Kidney (tissue), 14 donors: Measurements from ENCODE around the gene ZGLP1. TPM values are rescaled to one million over a fixed set of nuclear protein-coding genes. Genes with fewer than 3 reads are reported as not detected.

ENCODE experiments used
- DNase-seq, 5 donors: peaks; one replicate each; pipeline ENCODE4 v3.0.0-alpha.2; 2013 to 2020
- FAIRE-seq: peaks from 2 replicates; lab custom pipeline; 2012; peaks lifted over from hg19 to GRCh38; lab: Jason Lieb, UNC
- H3K27ac ChIP-seq, 2 donors: one replicate each; pipeline ENCODE4 v1.7.0; 2013; ENCODE audit warnings: low read depth in 2 of 2, low read length in 2 of 2, inconsistent platforms in 1 of 2
- H3K27me3 ChIP-seq: one replicate; pipeline ENCODE4 v1.7.1; 2013; ENCODE audit warnings: low read length, inconsistent platforms; ENCODE audit not compliant: control insufficient read depth, insufficient read depth
- H3K36me3 ChIP-seq, 3 donors: one replicate each; pipeline versions ENCODE4 v1.7.0 to v1.7.1; 2013; ENCODE audit warnings: low read length in 3 of 3, control low read depth in 1 of 3, inconsistent platforms in 1 of 3; ENCODE audit not compliant: insufficient read depth in 3 of 3, control insufficient read depth in 2 of 3
- H3K4me1 ChIP-seq, 3 donors: one replicate each; pipeline versions ENCODE4 v1.7.0 to v1.7.1; 2013; ENCODE audit warnings: low read length in 3 of 3, inconsistent platforms in 1 of 3, low read depth in 1 of 3; ENCODE audit not compliant: control insufficient read depth in 2 of 3, insufficient read depth in 2 of 3
- H3K4me3 ChIP-seq, 3 donors: one replicate each; pipeline versions ENCODE4 v1.7.0 to v1.8.1; 2013; ENCODE audit warnings: low read length in 3 of 3, control low read depth in 1 of 3, inconsistent platforms in 1 of 3
- H3K9ac ChIP-seq, 3 donors: one replicate each; pipeline versions ENCODE4 v1.7.0 to v1.7.1; 2013; ENCODE audit warnings: low read length in 3 of 3, control low read depth in 1 of 3, inconsistent platforms in 1 of 3
- H3K9me3 ChIP-seq, 3 donors: one replicate each; pipeline versions ENCODE4 v1.7.0 to v1.7.1; 2013; ENCODE audit warnings: low read length in 3 of 3, control low read depth in 1 of 3, inconsistent platforms in 1 of 3; ENCODE audit not compliant: control insufficient read depth in 2 of 3, insufficient read depth in 1 of 3
- intact Hi-C: fragments of 100-400 bp; cut with DNase I; formaldehyde crosslinking; loops from one replicate; pipeline ENCODE4 v1.11.1; 2022
- polyA plus RNA-seq: library from polyadenylated mRNA; stranded (reverse); fragments of 350-450 nt; fragmentation: Illumina TruSeq; extraction: RNeasy Lipid Tissue Mini Kit (QIAGEN cat#74804); gene quantifications from one replicate; pipeline ENCODE4 v1.2.3, GENCODE V29; 2014; ENCODE audit warnings: low read depth, low replicate concordance; ENCODE audit not compliant: insufficient read depth
- total RNA-seq: library from RNA; stranded (reverse); fragmentation: NEBNext Ultra II Directional; extraction: Animal tissue kit (Norgen Biotek cat#: 25700); gene quantifications from one replicate; pipeline ENCODE4 v1.2.1, GENCODE V29; 2021
- TF ChIP-seq, protein P1 (sequence below): IDR thresholded peaks from 3 replicates; pipeline ENCODE4 v1.5.1; 2012; ENCODE audit warnings: mild to moderate bottlenecking, moderate library complexity, borderline replicate concordance; ENCODE audit not compliant: insufficient read depth; ENCODE audit errors: extremely low read depth
- donor health status: control.
- donor health status: control.
- donor health status: control.
- donor health status: control.
- donor health status: control.
- donor health status: DM: yes; HTN: yes; CAD: no.
- donor health status: Normal renal cell carcinoma (clear cell type).

Gene ZGLP1
- total and polyA plus RNA-seq, 2 donors from 2014 or later = 4.6 to 5.5 TPM

DNA sequence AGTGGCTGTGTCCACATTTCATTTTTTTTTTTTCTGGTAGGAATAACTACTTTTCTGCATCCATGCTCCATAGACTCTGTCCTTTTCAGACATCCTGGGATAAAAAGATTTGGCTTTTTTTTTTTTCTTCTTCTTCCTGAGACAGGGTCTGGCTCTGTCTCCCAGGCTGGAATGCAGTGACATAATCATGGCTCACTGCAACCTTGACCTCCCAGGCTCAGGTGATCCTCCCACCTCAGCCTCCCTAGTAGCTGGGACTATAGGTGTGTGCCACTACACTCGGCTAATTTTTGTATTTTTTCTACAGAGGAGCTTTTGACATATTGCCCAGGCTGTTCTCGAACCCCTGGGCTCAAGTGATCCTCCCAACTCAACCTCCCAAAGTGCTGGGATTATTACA lies 33.9 kb upstream of the ZGLP1 start:
- intact Hi-C loops = no loop called here
- no peak for DNase-seq
- H3K36me3 ChIP-seq = no peaks in the 10 kb centered on the region
- no peak for FAIRE-seq
- H3K9me3 ChIP-seq = no peaks in the 10 kb centered on the region
- H3K4me3 ChIP-seq = no peak overlapping the region
- TF ChIP-seq, protein P1, sequence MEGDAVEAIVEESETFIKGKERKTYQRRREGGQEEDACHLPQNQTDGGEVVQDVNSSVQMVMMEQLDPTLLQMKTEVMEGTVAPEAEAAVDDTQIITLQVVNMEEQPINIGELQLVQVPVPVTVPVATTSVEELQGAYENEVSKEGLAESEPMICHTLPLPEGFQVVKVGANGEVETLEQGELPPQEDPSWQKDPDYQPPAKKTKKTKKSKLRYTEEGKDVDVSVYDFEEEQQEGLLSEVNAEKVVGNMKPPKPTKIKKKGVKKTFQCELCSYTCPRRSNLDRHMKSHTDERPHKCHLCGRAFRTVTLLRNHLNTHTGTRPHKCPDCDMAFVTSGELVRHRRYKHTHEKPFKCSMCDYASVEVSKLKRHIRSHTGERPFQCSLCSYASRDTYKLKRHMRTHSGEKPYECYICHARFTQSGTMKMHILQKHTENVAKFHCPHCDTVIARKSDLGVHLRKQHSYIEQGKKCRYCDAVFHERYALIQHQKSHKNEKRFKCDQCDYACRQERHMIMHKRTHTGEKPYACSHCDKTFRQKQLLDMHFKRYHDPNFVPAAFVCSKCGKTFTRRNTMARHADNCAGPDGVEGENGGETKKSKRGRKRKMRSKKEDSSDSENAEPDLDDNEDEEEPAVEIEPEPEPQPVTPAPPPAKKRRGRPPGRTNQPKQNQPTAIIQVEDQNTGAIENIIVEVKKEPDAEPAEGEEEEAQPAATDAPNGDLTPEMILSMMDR = no peak
- no peaks in the 10 kb centered on the region for H3K4me1 ChIP-seq
- H3K9ac ChIP-seq = no peak overlapping the region
- no peak overlapping the region for H3K27ac ChIP-seq
- H3K27me3 ChIP-seq = no peaks in the 10 kb centered on the region

DNA sequence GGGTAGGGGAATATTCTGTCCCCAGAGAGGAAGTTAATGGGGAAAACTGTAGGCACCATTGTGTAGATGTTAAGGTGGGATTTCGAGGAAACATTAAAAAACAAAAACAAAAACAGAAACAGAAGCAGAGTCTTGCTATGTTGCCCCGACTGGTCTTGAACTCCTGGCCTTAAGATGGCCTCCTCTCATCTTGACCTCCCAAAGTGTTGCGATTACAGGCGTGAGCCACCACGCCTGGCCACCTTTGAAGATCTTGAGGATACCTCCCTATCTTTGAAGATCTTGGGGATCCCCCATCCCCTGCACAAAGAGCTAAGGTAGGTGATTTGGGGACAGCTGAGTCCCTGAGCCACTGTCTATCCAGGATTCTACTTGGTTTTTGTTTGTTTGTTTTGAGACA lies 30.4 kb upstream of the ZGLP1 start:
- no peaks in the 10 kb centered on the region for H3K27me3 ChIP-seq
- TF ChIP-seq, protein P1 = no peak
- H3K27ac ChIP-seq = no peak overlapping the region
- no peak for DNase-seq
- H3K4me3 ChIP-seq = no peak overlapping the region
- H3K36me3 ChIP-seq = no peaks in the 10 kb centered on the region
- no peak overlapping the region for H3K9ac ChIP-seq
- no peak for FAIRE-seq
- no peaks in the 10 kb centered on the region for H3K9me3 ChIP-seq
- intact Hi-C loops = no loop called here
- H3K4me1 ChIP-seq = no peaks in the 10 kb centered on the region

DNA sequence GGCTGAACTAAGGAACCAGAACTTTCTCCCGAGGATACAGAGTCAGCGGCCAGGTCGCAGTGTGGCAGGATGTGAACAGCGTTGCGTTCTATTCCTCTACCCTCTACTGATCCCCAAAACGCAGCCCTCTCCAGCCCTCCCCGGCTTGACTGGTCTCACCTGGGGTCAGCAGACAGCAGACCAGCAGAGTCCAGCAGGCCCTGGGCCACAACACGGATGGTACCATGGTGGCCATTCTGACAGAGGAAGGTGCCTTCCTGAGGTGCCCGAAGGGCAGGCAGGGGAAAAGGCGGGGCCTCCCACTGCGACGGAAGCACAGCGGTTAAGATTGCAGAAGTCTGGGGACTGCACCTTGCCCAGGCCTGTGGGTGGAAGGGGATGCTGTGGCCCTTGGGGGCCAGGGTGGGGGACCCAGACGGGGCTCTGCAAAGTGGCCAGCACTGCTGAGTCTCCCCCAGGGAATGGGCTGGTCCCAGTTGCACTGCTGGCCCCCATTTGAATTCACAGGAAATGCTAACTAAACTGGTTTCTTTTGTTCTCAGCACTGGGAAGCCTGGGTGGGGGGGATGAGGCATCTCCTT lies 29.9 kb upstream of the ZGLP1 start, which contains the start of gene ICAM3:
TSS of gene ICAM3 (minus strand) at position 245 of the 581 bp plus-strand sequence. CDS start at position 235, 10 bp downstream.
- Histone ChIP-seq H3K9ac (no peak within 1 kb of the TSS), H3K36me3 (no peaks in the 10 kb centered on the region), H3K4me3 (peak within 1 kb of the TSS in 1 of 3 donors; percentile 23), H3K27ac (no peak within 1 kb of the TSS), H3K27me3 (no peaks in the 10 kb centered on the region), H3K9me3 (no peaks in the 10 kb centered on the region), H3K4me1 (peaks cover 0 to 2% (median 0%) of the 10 kb centered on the region in 3 donors)
- TF ChIP-seq, protein P1 = no peak
- intact Hi-C loops = no loop called here
- DNase-seq (no peak), FAIRE-seq (no peak)
